ENCODE data around the gene STK24. TPM values are rescaled to one million over a fixed set of nuclear protein-coding genes. Genes with fewer than 3 reads are reported as not detected.

The STK24 gene
- total and polyA plus RNA-seq, 4 donors = 39.9 to 64.5 (median 58.1) TPM

DNA sequence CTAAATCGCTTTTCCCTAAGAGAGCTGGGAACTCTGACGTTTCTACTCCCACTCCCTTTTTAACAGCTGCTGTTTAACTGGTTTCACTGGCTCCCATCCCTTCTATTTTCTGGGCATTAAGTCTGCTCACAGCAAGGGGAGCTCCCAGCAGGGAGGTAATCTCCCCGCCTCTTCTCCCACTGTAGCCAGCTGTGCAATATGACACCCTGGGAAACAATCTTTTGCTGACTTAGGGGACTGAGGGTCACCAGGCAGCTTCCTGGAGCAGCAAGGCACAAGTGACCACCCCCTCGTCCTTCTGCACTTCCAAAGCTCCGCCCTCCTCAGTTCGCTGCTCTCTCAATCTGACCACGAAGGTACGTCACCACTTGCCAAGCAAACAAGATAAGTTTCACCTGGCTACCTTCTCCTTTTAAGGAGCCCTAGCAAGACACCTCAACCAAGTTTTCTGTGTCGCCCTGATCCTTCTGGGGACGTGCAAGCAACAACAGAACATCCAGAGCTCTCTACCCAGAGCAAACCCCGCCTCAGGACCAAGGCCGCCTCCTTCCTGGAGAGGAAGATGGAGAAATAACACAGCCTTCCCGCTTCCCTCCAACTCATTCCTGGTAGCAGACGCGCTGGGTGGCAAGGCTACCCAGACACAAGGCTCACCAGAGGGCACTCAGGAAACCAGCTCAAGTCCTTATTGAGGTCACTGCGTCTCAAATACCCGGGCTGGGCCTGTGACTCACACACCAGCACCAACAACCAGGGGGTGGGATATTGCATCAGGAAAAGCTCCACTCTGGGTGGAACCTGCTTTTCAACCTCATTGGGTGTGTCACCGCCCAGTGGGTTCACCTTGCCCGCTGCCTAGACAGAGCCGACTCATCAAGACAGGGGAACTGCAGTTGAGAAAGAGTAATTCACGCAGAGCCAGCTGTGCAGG lies 92.4 kb downstream of the STK24 start:
- Histone ChIP-seq H3K9me3 (ENCODE audit: control insufficient read depth, low read length) (no peaks in the 10 kb centered on the region), H3K27me3 (ENCODE audit: control insufficient read depth in 1 of 2, insufficient read depth in 2 of 2, low read length in 1 of 2) (no peaks in the 10 kb centered on the region), H3K4me1 (ENCODE audit: control insufficient read depth in 1 of 2, insufficient read depth in 2 of 2, low read length in 2 of 2) (peaks cover 0 to 3% of the 10 kb centered on the region in 2 donors), H3K27ac (ENCODE audit: low read depth in 1 of 2, low read length in 2 of 2) (peak overlapping the region in 1 of 2 donors; percentile 23), H3K4me3 (ENCODE audit: low read length in 2 of 2) (no peak overlapping the region), H3K36me3 (ENCODE audit: control insufficient read depth in 1 of 2, insufficient read depth in 2 of 2, low read length in 1 of 2) (no peaks in the 10 kb centered on the region)
- intact Hi-C loops (cut with DNase I) = loop anchor here in 1 of 2 donors (2.0 kb wide), 1 partner anchor 34 kb away; no protein-coding TSS in a partner anchor
- ATAC-seq (ENCODE audit: low FRiP score) = peak; percentile 80
- WGBS, 2 donors = 32 to 39% methylated on average over 21 of the region's 21 CpGs
- peak; percentile 88 to 89 for DNase-seq

DNA sequence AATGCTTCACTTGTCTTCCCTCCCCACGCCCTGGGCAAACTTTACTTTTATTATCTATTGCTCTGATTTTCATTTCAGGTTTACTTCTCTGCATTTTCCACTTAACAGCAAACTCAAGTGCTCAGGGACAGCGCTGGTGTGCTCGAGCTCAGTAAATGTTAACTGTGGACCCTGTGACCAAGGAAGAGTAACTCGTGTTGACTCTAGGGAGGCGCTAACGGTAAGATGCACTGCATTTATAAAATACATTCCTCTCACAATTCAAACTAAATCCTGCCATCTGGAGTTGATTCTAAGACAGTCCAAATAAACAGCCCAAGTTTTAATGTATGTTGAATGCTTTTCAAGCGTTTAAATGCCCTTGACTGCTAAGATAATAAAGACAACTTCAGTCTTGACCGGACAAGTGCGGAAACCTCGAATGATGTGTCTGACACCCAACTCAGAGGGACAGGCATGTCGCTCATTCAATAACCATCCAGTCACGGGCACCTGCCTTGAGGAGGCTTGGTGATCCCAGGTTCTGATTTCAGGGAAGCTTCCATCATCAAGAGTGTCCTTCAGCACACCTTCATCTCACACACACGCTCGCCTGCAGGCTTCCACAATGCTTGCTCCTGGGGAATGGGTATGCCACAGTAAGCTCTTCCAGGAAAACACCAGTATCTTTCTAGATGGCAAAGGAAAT lies 93.2 kb downstream of the STK24 start:
- WGBS, 2 donors = 68 to 79% methylated on average over 14 of the region's 14 CpGs
- Histone ChIP-seq H3K36me3 (ENCODE audit: control insufficient read depth in 1 of 2, insufficient read depth in 2 of 2, low read length in 1 of 2) (no peaks in the 10 kb centered on the region), H3K9me3 (ENCODE audit: control insufficient read depth, low read length) (no peaks in the 10 kb centered on the region), H3K4me3 (ENCODE audit: low read length in 2 of 2) (no peak overlapping the region), H3K27ac (ENCODE audit: low read depth in 1 of 2, low read length in 2 of 2) (peak overlapping the region in 1 of 2 donors; percentile 23), H3K4me1 (ENCODE audit: control insufficient read depth in 1 of 2, insufficient read depth in 2 of 2, low read length in 2 of 2) (peaks cover 0 to 3% of the 10 kb centered on the region in 2 donors), H3K27me3 (ENCODE audit: control insufficient read depth in 1 of 2, insufficient read depth in 2 of 2, low read length in 1 of 2) (no peaks in the 10 kb centered on the region)
- intact Hi-C loops (cut with DNase I) = loop anchor here in 1 of 2 donors (2.0 kb wide), 1 partner anchor 33 kb away; no protein-coding TSS in a partner anchor
- DNase-seq (no peak), ATAC-seq (ENCODE audit: low FRiP score) (no peak)

DNA sequence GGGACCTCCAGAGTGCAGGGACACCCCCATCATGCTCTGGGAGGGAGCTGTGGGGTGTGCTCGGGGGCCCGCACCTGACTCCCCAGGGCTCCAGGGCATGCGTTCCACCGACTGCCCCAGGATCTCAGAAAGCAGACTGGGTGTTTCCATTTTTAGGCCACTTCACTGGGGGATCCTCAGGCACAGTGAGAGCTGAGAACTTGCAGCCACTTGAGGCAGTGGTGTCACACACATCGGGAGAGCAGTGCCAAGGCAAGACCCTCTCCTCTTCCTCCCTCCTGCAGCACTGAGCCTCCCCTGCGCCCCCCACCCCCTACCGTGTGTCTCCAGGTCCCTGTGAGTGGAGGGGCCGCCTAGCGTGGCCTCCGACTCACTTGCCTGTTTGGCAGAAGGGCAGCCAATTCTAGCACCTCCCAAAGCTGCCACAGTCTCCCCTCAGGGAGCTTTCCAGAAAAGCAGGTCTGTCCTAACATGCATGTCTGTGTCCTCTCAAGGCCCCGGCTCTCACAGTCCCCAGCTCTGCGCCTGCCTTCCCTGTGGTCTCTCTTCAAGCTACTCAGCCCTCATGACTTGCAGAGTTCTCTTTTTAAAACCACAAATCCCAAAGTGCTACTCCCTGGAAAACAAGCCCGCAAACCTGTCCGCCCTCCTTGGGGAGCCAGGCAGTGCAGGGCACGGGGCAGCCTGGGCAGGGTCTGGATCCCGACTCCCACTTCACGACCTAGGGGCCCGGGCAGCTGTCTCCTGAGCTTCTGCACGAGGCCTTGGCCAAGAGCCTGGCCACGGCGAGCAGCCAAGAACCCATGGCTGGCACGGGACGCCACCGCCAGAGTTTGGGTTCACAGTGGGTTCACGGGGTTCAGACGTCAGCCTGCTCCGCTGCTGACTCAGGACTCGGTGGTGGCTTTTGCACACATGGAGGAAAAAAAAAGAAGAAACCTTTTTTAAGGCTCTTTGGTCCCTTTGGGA lies 94.1 kb downstream of the STK24 start:
- DNase-seq (peak; percentile 81 to 87), ATAC-seq (ENCODE audit: low FRiP score) (peak; percentile 66)
- Histone ChIP-seq H3K27ac (ENCODE audit: low read depth in 1 of 2, low read length in 2 of 2) (no peak overlapping the region), H3K36me3 (ENCODE audit: control insufficient read depth in 1 of 2, insufficient read depth in 2 of 2, low read length in 1 of 2) (no peaks in the 10 kb centered on the region), H3K4me1 (ENCODE audit: control insufficient read depth in 1 of 2, insufficient read depth in 2 of 2, low read length in 2 of 2) (peaks cover 0 to 3% of the 10 kb centered on the region in 2 donors), H3K9me3 (ENCODE audit: control insufficient read depth, low read length) (no peaks in the 10 kb centered on the region), H3K4me3 (ENCODE audit: low read length in 2 of 2) (no peak overlapping the region), H3K27me3 (ENCODE audit: control insufficient read depth in 1 of 2, insufficient read depth in 2 of 2, low read length in 1 of 2) (no peaks in the 10 kb centered on the region)
- intact Hi-C loops (cut with DNase I) = no loop called here
- 24 to 34% methylated on average over 28 of the region's 28 CpGs for WGBS, 2 donors

DNA sequence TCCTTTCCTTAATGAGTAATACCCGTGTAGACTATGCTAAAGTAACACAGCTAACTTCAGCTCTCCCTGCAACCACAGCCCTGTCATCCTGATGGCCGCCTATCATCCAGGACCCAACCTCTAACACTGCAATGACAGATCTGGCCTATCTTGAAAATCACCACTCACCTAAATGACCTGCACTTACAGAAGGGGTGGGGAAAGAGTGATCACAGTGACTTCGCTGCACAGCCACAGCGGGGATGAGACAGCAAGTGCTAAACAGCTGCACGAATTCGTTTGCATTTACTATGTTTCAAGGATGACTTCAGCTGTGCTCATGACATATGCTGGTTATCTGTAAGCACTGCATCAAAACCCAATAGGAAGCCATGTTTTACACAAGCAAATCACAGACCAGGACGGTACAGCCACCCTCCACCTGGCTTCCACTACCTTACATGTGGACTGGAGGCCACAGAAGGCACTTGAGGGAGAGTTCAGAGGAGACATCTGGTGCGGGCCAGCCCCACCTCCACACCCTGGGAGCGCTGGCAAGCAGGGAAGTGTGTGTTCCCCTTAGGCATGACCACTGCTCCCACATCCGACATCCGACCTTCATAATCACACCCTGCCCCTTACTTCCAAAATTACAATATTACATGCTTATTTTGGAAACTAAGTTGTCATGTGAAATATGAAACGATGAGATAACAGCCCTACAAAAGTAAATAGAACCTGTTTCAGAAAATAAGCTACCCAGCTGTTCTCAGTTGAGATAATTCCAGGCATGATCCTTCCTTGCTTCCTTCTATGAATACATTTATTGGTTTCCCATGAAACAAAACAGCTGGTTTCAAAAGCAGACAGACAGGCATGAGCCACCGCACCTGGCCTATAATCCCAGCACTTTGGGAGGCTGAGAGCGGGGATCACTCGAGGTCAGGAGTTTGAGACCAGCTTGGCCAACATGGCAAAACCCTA lies 95.7 kb downstream of the STK24 start:
- intact Hi-C loops (cut with DNase I) = no loop called here
- no peak overlapping the region for H3K27ac ChIP-seq (ENCODE audit: low read depth in 1 of 2, low read length in 2 of 2)

DNA sequence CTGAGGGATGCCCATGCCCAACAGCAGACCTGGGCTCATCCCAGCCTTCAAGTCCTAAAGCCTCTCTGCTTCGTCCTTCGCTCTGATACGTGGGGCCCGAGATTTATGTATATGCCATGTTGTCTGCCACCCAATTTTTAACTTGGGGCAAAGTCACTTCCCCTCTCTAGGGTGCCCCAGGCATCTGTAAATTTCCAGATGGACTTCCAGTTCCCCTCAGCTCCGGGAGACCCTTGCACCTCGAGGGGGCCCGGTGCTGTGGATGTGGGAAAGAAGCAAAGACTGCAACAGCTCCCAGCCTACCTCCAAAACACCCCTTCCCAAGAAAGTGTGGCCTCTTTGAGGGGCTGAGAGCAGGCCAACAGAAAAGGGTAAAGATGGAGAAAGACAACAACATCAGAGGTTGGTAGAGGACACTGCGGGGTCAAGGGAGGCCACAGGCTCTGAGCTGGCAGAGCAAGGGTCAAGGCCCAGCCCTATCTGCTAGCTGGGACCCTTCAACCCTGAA lies 97.4 kb downstream of the STK24 start:
- DNase-seq (no peak), ATAC-seq (ENCODE audit: low FRiP score) (no peak)
- no peaks in the 10 kb centered on the region for H3K9me3 ChIP-seq (ENCODE audit: control insufficient read depth, low read length)
- peaks cover 0 to 3% of the 10 kb centered on the region in 2 donors for H3K4me1 ChIP-seq (ENCODE audit: control insufficient read depth in 1 of 2, insufficient read depth in 2 of 2, low read length in 2 of 2)
- no peak overlapping the region for H3K4me3 ChIP-seq (ENCODE audit: low read length in 2 of 2)
- no peaks in the 10 kb centered on the region for H3K27me3 ChIP-seq (ENCODE audit: control insufficient read depth in 1 of 2, insufficient read depth in 2 of 2, low read length in 1 of 2)
- H3K36me3 ChIP-seq (ENCODE audit: control insufficient read depth in 1 of 2, insufficient read depth in 2 of 2, low read length in 1 of 2) = no peaks in the 10 kb centered on the region
- intact Hi-C loops (cut with DNase I) = loop anchor here in 1 of 2 donors (10.0 kb wide), 1 partner anchor 365 kb away; no protein-coding TSS in a partner anchor
- H3K27ac ChIP-seq (ENCODE audit: low read depth in 1 of 2, low read length in 2 of 2) = no peak overlapping the region
- 94 to 95% methylated on average over 8 of the region's 8 CpGs for WGBS, 2 donors

More for the DNA sequence above, 95.7 kb downstream of the STK24 start:
- ATAC-seq (ENCODE audit: low FRiP score) (no peak), DNase-seq (no peak)
- H3K27me3 ChIP-seq (ENCODE audit: control insufficient read depth in 1 of 2, insufficient read depth in 2 of 2, low read length in 1 of 2) = no peaks in the 10 kb centered on the region
- no peak overlapping the region for H3K4me3 ChIP-seq (ENCODE audit: low read length in 2 of 2)
- 91% methylated on average over 15 of the region's 15 CpGs for WGBS, 2 donors
- H3K36me3 ChIP-seq (ENCODE audit: control insufficient read depth in 1 of 2, insufficient read depth in 2 of 2, low read length in 1 of 2) = no peaks in the 10 kb centered on the region
- H3K9me3 ChIP-seq (ENCODE audit: control insufficient read depth, low read length) = no peaks in the 10 kb centered on the region
- peaks cover 0 to 3% of the 10 kb centered on the region in 2 donors for H3K4me1 ChIP-seq (ENCODE audit: control insufficient read depth in 1 of 2, insufficient read depth in 2 of 2, low read length in 2 of 2)

DNA sequence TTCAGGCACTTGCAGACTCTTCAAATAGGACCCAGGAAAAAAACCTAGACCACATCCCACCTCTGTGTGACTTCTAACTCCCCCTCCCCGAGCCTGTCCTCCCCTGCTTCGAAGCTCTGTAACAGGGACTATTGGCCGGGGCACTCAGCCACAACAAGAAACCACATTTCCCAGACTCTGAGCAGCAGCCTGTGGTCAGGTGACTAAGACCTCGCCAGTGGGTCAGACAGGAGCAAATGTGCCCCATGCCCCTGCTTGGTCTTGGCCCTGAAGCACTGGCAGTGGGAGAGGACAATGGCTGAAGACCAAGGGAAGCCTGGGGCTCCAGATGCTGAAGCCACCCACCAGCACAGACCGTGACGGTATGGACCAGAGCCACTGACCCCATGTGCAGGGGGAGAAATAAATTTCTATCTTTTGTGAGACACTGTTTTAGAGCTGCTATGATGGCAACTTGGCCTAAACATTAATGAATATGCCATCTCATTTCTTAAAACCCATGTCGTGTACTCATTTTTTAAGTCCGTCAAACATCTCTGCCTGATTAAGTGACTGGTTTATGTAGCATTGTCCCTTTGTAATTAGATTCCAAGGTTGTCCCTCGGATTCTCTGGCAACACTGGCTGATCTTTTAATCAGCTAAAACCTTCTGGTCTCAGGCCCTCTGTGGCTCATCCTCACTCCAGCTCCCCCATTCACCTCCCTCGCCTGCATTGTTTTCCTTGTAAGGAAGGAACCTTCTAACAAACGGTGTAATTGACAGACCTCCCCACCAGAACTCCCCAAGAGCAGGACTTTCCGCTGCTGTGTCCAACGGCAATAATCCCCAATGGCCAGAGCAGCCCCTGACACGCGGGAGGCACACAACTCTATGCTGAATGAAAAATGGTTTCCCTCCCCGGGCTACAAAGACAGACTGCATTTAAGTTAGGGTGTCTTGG lies 98.4 kb downstream of the STK24 start:
- H3K9me3 ChIP-seq (ENCODE audit: control insufficient read depth, low read length) = no peaks in the 10 kb centered on the region
- H3K36me3 ChIP-seq (ENCODE audit: control insufficient read depth in 1 of 2, insufficient read depth in 2 of 2, low read length in 1 of 2) = no peaks in the 10 kb centered on the region
- H3K4me3 ChIP-seq (ENCODE audit: low read length in 2 of 2) = no peak overlapping the region
- intact Hi-C loops (cut with DNase I) = loop anchor here in 1 of 2 donors (10.0 kb wide), 1 partner anchor 366 kb away; no protein-coding TSS in a partner anchor
- ATAC-seq (ENCODE audit: low FRiP score) (no peak), DNase-seq (no peak)
- H3K27me3 ChIP-seq (ENCODE audit: control insufficient read depth in 1 of 2, insufficient read depth in 2 of 2, low read length in 1 of 2) = no peaks in the 10 kb centered on the region
- H3K4me1 ChIP-seq (ENCODE audit: control insufficient read depth in 1 of 2, insufficient read depth in 2 of 2, low read length in 2 of 2) = peaks cover 0 to 3% of the 10 kb centered on the region in 2 donors
- no peak overlapping the region for H3K27ac ChIP-seq (ENCODE audit: low read depth in 1 of 2, low read length in 2 of 2)
- 88 to 92% methylated on average over 16 of the region's 16 CpGs for WGBS, 2 donors

Measured in aorta (tissue), 5 donors.